Right lobe of liver (tissue), 4 donors: ENCODE measurements around the gene RELCH.

Source experiments
- CTCF ChIP-seq, 4 donors: fragments of 200-600 bp in 3 of 4; fragments of 450-650 bp in 1 of 4; IDR thresholded peaks; one replicate each; pipeline versions ENCODE4 v1.5.1 to v1.8.0; 2016 to 2022; ENCODE audit warnings: antibody characterized with exemption in 4 of 4, mild to moderate bottlenecking in 2 of 4
- POLR2A ChIP-seq: fragments of 450-650 bp; IDR thresholded peaks from one replicate; pipeline ENCODE4 v1.6.1; 2017; ENCODE audit warnings: antibody characterized with exemption, mild to moderate bottlenecking
- donor health status: DM: no; HTN: no; CAD: no.
- donor health status: DM: no; HTN: no; CAD: no.
- donor health status: DM: no; HTN: yes; CAD: no.

DNA sequence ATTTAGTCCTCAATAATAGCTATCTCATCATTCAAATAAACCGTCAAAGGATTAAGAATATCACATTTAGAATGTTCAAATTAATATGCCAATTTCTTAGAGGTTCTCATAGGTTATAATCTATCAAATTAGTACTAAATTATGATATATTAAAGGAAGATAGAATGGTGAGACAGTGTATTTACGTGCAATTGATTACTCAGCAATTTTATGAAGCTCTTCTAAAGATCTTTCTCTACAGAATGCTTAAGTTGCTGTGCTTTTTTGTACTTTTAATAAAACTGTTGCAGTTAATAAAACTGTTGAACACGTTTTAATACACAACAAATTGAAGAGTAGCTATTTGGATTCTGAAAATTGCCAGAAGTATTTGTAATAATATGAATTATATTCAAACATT is 39.0 kb downstream of the RELCH start:
- TF ChIP-seq CTCF (IDR thresholded peaks at IDR 0.05) (no peak), POLR2A (no peak)
